KMS-11 (cell line): ENCODE data around the gene ZNF384.

Source experiments
- H2AFZ ChIP-seq: fragments of 200-600 bp; sonication (generic); 2 replicates; pipeline ENCODE4 v1.6.1; 2016; ENCODE audit warnings: antibody characterized with exemption, mixed run types, low read depth
- H3K27ac ChIP-seq: fragments of 200-600 bp; sonication (generic); 2 replicates; pipeline ENCODE4 v1.6.1; 2016; ENCODE audit warnings: mild to moderate bottlenecking, mixed run types
- H3K27me3 ChIP-seq: fragments of 200-600 bp; sonication (generic); 2 replicates; pipeline ENCODE4 v1.6.1; 2017; ENCODE audit warnings: mild to moderate bottlenecking, low read depth, mixed run types, moderate library complexity; ENCODE audit not compliant: insufficient read depth
- H3K36me3 ChIP-seq: fragments of 200-600 bp; sonication (generic); 2 replicates; pipeline ENCODE4 v1.6.1; 2017; ENCODE audit warnings: mild to moderate bottlenecking, mixed run types; ENCODE audit not compliant: insufficient read depth
- H3K4me1 ChIP-seq: fragments of 200-600 bp; sonication (generic); 2 replicates; pipeline ENCODE4 v1.6.1; 2016; ENCODE audit warnings: mild to moderate bottlenecking, low read depth, mixed run types; ENCODE audit not compliant: poor library complexity, severe bottlenecking
- H3K4me2 ChIP-seq: fragments of 200-600 bp; sonication (generic); 2 replicates; pipeline ENCODE4 v1.7.0; 2016; ENCODE audit warnings: mild to moderate bottlenecking, mixed run types
- H3K4me3 ChIP-seq: fragments of 200-600 bp; sonication (generic); IDR thresholded peaks from 2 replicates; pipeline ENCODE4 v1.6.1; 2017; ENCODE audit warnings: low read depth, low read length, mixed read lengths; ENCODE audit not compliant: insufficient read depth
- H3K79me2 ChIP-seq: fragments of 200-600 bp; sonication (generic); 2 replicates; pipeline ENCODE4 v1.6.1; 2016; ENCODE audit warnings: low read depth, mixed run types; ENCODE audit not compliant: insufficient read depth
- H3K9ac ChIP-seq: fragments of 200-600 bp; sonication (generic); 2 replicates; pipeline ENCODE4 v1.6.1; 2016; ENCODE audit warnings: mild to moderate bottlenecking, mixed run types
- H4K20me1 ChIP-seq: fragments of 200-600 bp; sonication (generic); 2 replicates; pipeline ENCODE4 v1.6.1; 2016; ENCODE audit warnings: mild to moderate bottlenecking, mixed run types; ENCODE audit not compliant: insufficient read depth
- CTCF ChIP-seq: fragments of 200-600 bp; sonication (generic); conservative IDR thresholded peaks from 2 replicates; pipeline ENCODE4 v1.6.1; 2017; ENCODE audit warnings: low read depth, mild to moderate bottlenecking, antibody characterized with exemption, low read length, moderate library complexity, mixed read lengths

ZNF384 gene

GRCh38 chr12:6688999-6689882, at the start of gene ZNF384:
Gene ZNF384 (minus strand): TSS chr12:6689375. CDS start chr12:6679520, 9,855 bp downstream.
- H3K9ac ChIP-seq: peak within 1 kb of the TSS; percentile 87
- H2AFZ ChIP-seq: peak within 1 kb of the TSS; percentile 53
- H3K4me3 ChIP-seq: no peak within 1 kb of the TSS
- no peaks in the 10 kb centered on the region for H4K20me1 ChIP-seq
- peak within 1 kb of the TSS; percentile 100 for H3K4me2 ChIP-seq
- H3K27me3 ChIP-seq: peaks cover 10% of the 10 kb centered on the region; the same call in 1 of the 2 replicates
- H3K36me3 ChIP-seq: no peaks in the 10 kb centered on the region
- no peak for TF ChIP-seq CTCF
- H3K79me2 ChIP-seq: peaks cover 43% of the 10 kb centered on the region
- peaks cover 28% of the 10 kb centered on the region for H3K4me1 ChIP-seq
- H3K27ac ChIP-seq: peak within 1 kb of the TSS; percentile 79

- no peak for TF ChIP-seq CTCF
- Histone ChIP-seq H3K4me3 (no peak overlapping the region), H3K79me2 (no peaks in the 10 kb centered on the region), H3K9ac (no peak overlapping the region), H3K36me3 (no peaks in the 10 kb centered on the region), H3K27ac (no peak overlapping the region), H3K27me3 (no peaks in the 10 kb centered on the region), H2AFZ (no peak overlapping the region), H3K4me2 (no peak overlapping the region), H3K4me1 (peaks cover 6% of the 10 kb centered on the region), H4K20me1 (no peaks in the 10 kb centered on the region)
Measured at GRCh38 chr12:6736754-6737153, 47.6 kb upstream of the ZNF384 start.

GRCh38 chr12:6735448-6736191, 46.4 kb upstream of the ZNF384 start:
- no peak overlapping the region for H3K4me2 ChIP-seq
- peaks cover 6% of the 10 kb centered on the region for H3K4me1 ChIP-seq
- H3K27me3 ChIP-seq: no peaks in the 10 kb centered on the region
- no peaks in the 10 kb centered on the region for H3K79me2 ChIP-seq
- H3K36me3 ChIP-seq: no peaks in the 10 kb centered on the region
- peak; percentile 38; the same call in 1 of the 2 replicates for TF ChIP-seq CTCF
- no peak overlapping the region for H3K27ac ChIP-seq
- H3K9ac ChIP-seq: no peak overlapping the region
- H3K4me3 ChIP-seq: no peak overlapping the region
- H4K20me1 ChIP-seq: no peaks in the 10 kb centered on the region
- no peak overlapping the region for H2AFZ ChIP-seq

GRCh38 chr12:6734506-6735387, 45.6 kb upstream of the ZNF384 start:
- Histone ChIP-seq H4K20me1 (no peaks in the 10 kb centered on the region), H3K36me3 (no peaks in the 10 kb centered on the region), H3K4me3 (no peak overlapping the region), H3K9ac (no peak overlapping the region), H3K79me2 (no peaks in the 10 kb centered on the region), H3K27me3 (no peaks in the 10 kb centered on the region), H3K4me2 (no peak overlapping the region), H2AFZ (no peak overlapping the region), H3K27ac (no peak overlapping the region), H3K4me1 (peaks cover 6% of the 10 kb centered on the region)
- TF ChIP-seq CTCF: no peak
